GM19023 (cell line): Measurements from ENCODE around the gene KIAA1217.
"Not testable (repeated sequence)": the region's sequence is repeated elsewhere in the genome, so short reads cannot be mapped to it uniquely, and the experiment has no call there.

ENCODE experiments used
- ATAC-seq: cut with Tn5 transposase; IDR thresholded peaks from one replicate; pipeline ENCODE4 v1.9.1; 2021; ENCODE audit warnings: mild to moderate bottlenecking, moderate library complexity; ENCODE audit not compliant: unreplicated experiment

The KIAA1217 gene

GRCh38 chr10:24462291-24462813 is 253.4 kb downstream of the KIAA1217 start:
- ATAC-seq: no peak

GRCh38 chr10:24462889-24463552 is 254.1 kb downstream of the KIAA1217 start:
- no peak for ATAC-seq

- ATAC-seq: peak; percentile 74
These were observed 254.9 kb downstream of the KIAA1217 start for GRCh38 chr10:24463611-24464426.

- ATAC-seq: no peak
These were observed 256.4 kb downstream of the KIAA1217 start for GRCh38 chr10:24465124-24465874.

- peak; percentile 51 for ATAC-seq
These were observed 257.2 kb downstream of the KIAA1217 start for GRCh38 chr10:24465891-24466818.

- ATAC-seq: no peak
These were observed 258.2 kb downstream of the KIAA1217 start for GRCh38 chr10:24467136-24467535.

- no peak for ATAC-seq
These were observed 258.7 kb downstream of the KIAA1217 start for GRCh38 chr10:24467605-24468004.

GRCh38 chr10:24468281-24468751 is 259.4 kb downstream of the KIAA1217 start:
- ATAC-seq: no peak

- ATAC-seq: no peak
These were observed 261.1 kb downstream of the KIAA1217 start for GRCh38 chr10:24469993-24470392.

- ATAC-seq: no peak
These were observed 266.7 kb downstream of the KIAA1217 start for GRCh38 chr10:24475598-24475997.

- no peak for ATAC-seq
These were observed 268.2 kb downstream of the KIAA1217 start for GRCh38 chr10:24476913-24477701.

GRCh38 chr10:24477915-24478314 is 269.0 kb downstream of the KIAA1217 start:
- ATAC-seq: no peak

GRCh38 chr10:24479806-24480205 is 270.9 kb downstream of the KIAA1217 start:
- no peak for ATAC-seq

GRCh38 chr10:24480447-24480846 is 271.5 kb downstream of the KIAA1217 start:
- no peak for ATAC-seq

GRCh38 chr10:24481241-24481640 is 272.3 kb downstream of the KIAA1217 start:
- ATAC-seq: no peak

- not testable (repeated sequence) for ATAC-seq
These were observed 273.8 kb downstream of the KIAA1217 start for GRCh38 chr10:24482713-24483112.

- peak; percentile 67 for ATAC-seq
These were observed 274.8 kb downstream of the KIAA1217 start for GRCh38 chr10:24483701-24484100.

- no peak for ATAC-seq
These were observed 275.8 kb downstream of the KIAA1217 start for GRCh38 chr10:24484771-24485170.

GRCh38 chr10:24485304-24485703 is 276.4 kb downstream of the KIAA1217 start:
- ATAC-seq: no peak
